Measurements from ENCODE around the gene CLDN9. TPM values are rescaled to one million over a fixed set of nuclear protein-coding genes. Genes with fewer than 3 reads are reported as not detected.
A peak's percentile ranks its signal among the peaks of the same experiment; 100 is the strongest.

The CLDN9 gene
- total RNA-seq, 1 donor from 2014 or later = 3.5 TPM

DNA sequence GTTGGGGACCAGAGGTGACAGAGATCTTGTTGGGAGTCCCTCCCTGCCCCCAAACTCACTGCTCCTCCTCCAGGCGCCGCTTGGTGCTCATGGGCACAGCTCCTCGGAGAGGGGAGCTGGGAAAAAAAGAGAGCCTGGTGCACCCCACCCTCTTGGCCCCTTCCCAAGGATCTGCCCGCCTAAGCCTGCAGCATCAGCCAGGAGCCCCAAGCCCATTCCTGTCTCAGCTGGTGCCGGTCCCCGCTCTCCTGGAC is 10.6 kb downstream of the CLDN9 start:
- H3K4me3 ChIP-seq (ENCODE audit: low read depth, low read length) = peak overlapping the region; percentile 81
- no peak for DNase-seq (ENCODE audit: low read depth)
- no peak for TF ChIP-seq CTCF (conservative IDR thresholded peaks at IDR 0.05; ENCODE audit: low read depth, low read length)

GRCh38 chr16:3023669-3024478 is 11.2 kb downstream of the CLDN9 start, which contains the start of the genes HCFC1R1 and THOC6:
HCFC1R1 (minus strand) TSS chr16:3023942; CDS start chr16:3023941, 1 bp downstream.
THOC6 (plus strand) TSS chr16:3024035; CDS start chr16:3024327, 292 bp downstream.
- peak; percentile 82 for DNase-seq (ENCODE audit: low read depth)
- no peak for TF ChIP-seq CTCF (conservative IDR thresholded peaks at IDR 0.05; ENCODE audit: low read depth, low read length)
- peak within 1 kb of the TSS; percentile 81 for H3K4me3 ChIP-seq (ENCODE audit: low read depth, low read length)

DNA sequence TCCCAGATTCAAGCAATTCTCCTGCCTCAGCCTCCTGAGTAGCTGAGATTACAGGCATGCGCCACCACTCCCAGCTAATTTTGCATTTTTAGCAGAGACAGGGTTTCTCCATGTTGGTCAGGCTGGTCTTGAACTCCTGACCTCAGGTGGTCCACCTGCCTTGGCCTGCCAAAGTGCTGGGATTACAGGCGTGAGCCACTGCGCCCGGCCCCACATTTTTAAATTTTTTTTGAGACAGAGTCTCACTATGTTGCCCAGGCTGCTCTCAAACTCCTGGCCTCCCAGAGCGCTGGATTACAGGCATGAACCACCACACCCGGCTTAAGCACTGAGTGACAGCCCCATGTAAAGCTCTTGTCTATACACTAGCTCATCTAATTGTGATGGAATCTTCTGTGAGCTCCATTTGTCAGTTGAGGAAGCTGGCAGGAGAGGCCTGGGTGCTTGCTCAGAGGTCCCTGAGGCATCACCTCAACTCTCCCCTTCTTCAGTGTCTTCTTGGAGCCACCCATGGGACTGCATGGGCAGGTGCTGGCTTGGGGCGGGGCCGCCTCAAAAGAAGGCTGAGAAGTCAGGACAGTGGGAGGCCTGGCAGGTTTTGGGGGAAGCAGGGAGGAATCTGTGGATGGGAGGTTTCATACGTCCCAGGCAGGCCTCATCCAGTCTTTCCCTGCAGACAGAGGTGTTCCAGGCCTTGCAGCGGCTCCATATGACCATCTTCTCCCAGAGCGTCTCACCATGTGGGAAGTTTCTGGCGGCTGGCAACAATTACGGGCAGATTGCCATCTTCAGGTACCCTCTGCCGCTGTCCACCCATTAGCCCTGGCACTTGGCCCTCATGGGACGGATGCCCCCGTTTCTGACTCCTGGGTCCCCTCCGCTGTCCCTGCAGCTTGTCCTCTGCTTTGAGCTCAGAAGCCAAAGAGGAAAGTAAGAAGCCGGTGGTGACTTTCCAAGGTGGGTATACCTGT is 12.6 kb downstream of the CLDN9 start:
- no peak for TF ChIP-seq CTCF (conservative IDR thresholded peaks at IDR 0.05; ENCODE audit: low read depth, low read length)
- DNase-seq (ENCODE audit: low read depth) = no peak
- no peak overlapping the region for H3K4me3 ChIP-seq (ENCODE audit: low read depth, low read length)

GRCh38 chr16:3026003-3026378 is 13.3 kb downstream of the CLDN9 start:
- no peak for TF ChIP-seq CTCF (conservative IDR thresholded peaks at IDR 0.05; ENCODE audit: low read depth, low read length)
- no peak for DNase-seq (ENCODE audit: low read depth)

GRCh38 chr16:3026609-3027488 is 14.1 kb downstream of the CLDN9 start:
- no peak overlapping the region for H3K4me3 ChIP-seq (ENCODE audit: low read depth, low read length)
- TF ChIP-seq CTCF (conservative IDR thresholded peaks at IDR 0.05; ENCODE audit: low read depth, low read length) = no peak
- DNase-seq (ENCODE audit: low read depth) = no peak

More at GRCh38 chr16:3026003-3026378, 13.3 kb downstream of the CLDN9 start:
- H3K4me3 ChIP-seq (ENCODE audit: low read depth, low read length) = no peak overlapping the region

DNA sequence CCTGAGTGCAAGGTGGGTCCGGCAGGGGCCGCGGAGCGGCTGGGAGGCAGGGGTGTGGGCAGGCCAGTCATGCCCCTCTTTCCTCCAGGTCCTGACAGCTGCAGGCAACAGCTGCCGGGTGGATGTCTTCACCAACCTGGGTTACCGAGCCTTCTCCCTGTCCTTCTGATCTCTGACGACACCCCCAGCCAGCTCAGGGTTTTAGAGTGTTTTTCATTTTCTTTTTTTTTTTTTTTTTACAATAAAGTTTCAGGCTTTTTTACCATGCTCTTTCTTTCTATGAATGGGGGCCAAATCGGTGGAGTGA is 14.7 kb downstream of the CLDN9 start:
- no peak for DNase-seq (ENCODE audit: low read depth)
- no peak for TF ChIP-seq CTCF (conservative IDR thresholded peaks at IDR 0.05; ENCODE audit: low read depth, low read length)
- H3K4me3 ChIP-seq (ENCODE audit: low read depth, low read length) = no peak overlapping the region
